ENCODE measurements around the gene PSEN1.

DNA sequence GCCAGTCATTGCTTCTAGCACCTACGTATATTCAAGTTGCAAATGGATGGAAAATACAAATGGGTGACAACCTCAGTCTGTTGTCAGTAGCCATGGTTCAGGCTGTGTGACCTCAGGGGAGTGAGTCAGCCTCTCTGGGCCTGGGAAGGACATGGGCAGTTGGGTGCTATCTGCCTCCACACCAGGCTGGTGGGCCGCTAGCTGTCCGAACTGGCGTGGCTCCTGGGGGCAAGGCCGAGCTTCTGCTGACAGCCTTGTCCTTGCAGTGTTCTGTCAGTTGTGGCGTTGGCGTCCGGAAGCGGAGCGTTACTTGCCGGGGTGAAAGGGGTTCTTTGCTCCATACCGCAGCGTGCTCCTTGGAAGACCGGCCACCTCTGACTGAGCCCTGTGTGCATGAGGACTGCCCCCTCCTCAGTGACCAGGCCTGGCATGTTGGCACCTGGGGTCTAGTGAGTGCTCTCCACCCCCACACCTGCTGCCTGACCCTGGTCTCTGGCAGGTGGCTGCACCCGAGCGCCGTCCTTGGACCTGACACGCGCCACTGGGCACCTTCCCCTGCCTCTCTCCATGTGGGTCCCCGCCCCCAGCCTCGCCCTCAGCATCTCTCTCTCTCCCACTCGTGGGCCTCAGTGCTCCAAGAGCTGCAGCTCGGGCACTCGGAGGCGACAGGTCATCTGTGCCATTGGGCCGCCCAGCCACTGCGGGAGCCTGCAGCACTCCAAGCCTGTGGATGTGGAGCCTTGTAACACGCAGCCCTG, 118.1 kb downstream of the PSEN1 start:
- TF ChIP-seq CTCF (IDR thresholded peaks at IDR 0.05) (no peak), RFX5 (IDR thresholded peaks at IDR 0.05) (no peak), JUN (IDR thresholded peaks at IDR 0.05) (no peak), POLR2A (IDR thresholded peaks at IDR 0.05; ENCODE audit: low read length) (no peak), CBX8 (IDR thresholded peaks at IDR 0.05) (no peak), EP300 (IDR thresholded peaks at IDR 0.05) (no peak), PHF8 (IDR thresholded peaks at IDR 0.05; ENCODE audit: borderline replicate concordance, low read depth) (no peak), GATA3 (IDR thresholded peaks at IDR 0.05; ENCODE audit: borderline replicate concordance) (no peak), MAFK (IDR thresholded peaks at IDR 0.05; ENCODE audit: partially characterized antibody) (no peak), CEBPB (IDR thresholded peaks at IDR 0.05) (no peak), RARB (CRISPR knock-in tag; IDR thresholded peaks at IDR 0.05) (no peak), CHD2 (IDR thresholded peaks at IDR 0.05; ENCODE audit: low read length, partially characterized antibody) (no peak), EHMT2 (IDR thresholded peaks at IDR 0.05; ENCODE audit: low read depth) (no peak)
